Measurements from ENCODE around the gene UNC50.

- no peak for TF ChIP-seq POLR2A (IDR thresholded peaks at IDR 0.05)
- TF ChIP-seq, protein P1, sequence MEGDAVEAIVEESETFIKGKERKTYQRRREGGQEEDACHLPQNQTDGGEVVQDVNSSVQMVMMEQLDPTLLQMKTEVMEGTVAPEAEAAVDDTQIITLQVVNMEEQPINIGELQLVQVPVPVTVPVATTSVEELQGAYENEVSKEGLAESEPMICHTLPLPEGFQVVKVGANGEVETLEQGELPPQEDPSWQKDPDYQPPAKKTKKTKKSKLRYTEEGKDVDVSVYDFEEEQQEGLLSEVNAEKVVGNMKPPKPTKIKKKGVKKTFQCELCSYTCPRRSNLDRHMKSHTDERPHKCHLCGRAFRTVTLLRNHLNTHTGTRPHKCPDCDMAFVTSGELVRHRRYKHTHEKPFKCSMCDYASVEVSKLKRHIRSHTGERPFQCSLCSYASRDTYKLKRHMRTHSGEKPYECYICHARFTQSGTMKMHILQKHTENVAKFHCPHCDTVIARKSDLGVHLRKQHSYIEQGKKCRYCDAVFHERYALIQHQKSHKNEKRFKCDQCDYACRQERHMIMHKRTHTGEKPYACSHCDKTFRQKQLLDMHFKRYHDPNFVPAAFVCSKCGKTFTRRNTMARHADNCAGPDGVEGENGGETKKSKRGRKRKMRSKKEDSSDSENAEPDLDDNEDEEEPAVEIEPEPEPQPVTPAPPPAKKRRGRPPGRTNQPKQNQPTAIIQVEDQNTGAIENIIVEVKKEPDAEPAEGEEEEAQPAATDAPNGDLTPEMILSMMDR (IDR thresholded peaks at IDR 0.05) = no peak
- TF ChIP-seq EP300 (IDR thresholded peaks at IDR 0.05) = no peak
Measured at GRCh38 chr2:98649992-98650375, 41.6 kb downstream of the UNC50 start.

Data from ovary (tissue), 3 donors.